Endothelial cell of umbilical vein (primary cell): Measurements from ENCODE around the gene UBAC1. TPM values are rescaled to one million over a fixed set of nuclear protein-coding genes. Genes with fewer than 3 reads are reported as not detected.
"Not testable (repeated sequence)": the region's sequence is repeated elsewhere in the genome, so short reads cannot be mapped to it uniquely, and the experiment has no call there.

Source experiments
- BruUV-seq: library from RNA; stranded (reverse); fragments of 400-500 nt; replicated peaks from 2 replicates; lab custom pipeline; 2021; lab: Mats Ljungman, UMichigan
- CTCF ChIA-PET: fragments of 300-600, 350-600 bp; sonication (Branson Sonifier 250); formaldehyde crosslinking; loops from one replicate; lab custom pipeline; 2021; ENCODE audit warnings: antibody characterized with exemption, inconsistent platforms; lab: Charles Lee
- POLR2A ChIA-PET: fragments of 300-600, 350-600 bp; sonication (Branson Sonifier 250); formaldehyde crosslinking; loops from one replicate; lab custom pipeline; 2021; ENCODE audit warnings: antibody characterized with exemption, inconsistent platforms; lab: Charles Lee
- DNase-seq: peaks from one replicate; pipeline ENCODE4 v3.0.0-alpha.2; 2011; ENCODE audit warnings: low read depth, low spot score
- FAIRE-seq: peaks from 2 replicates; lab custom pipeline; 2011; peaks lifted over from hg19 to GRCh38; lab: Jason Lieb, UNC
- H2AFZ ChIP-seq: 2 replicates; pipeline ENCODE4 v1.6.0; 2012; ENCODE audit warnings: low read depth, low read length, control low read depth, inconsistent platforms
- H3K27ac ChIP-seq: 2 replicates; pipeline ENCODE4 v1.5.1; 2011; ENCODE audit warnings: low read depth, mild to moderate bottlenecking, control low read depth, low read length, moderate library complexity; ENCODE audit not compliant: insufficient read depth
- H3K27me3 ChIP-seq, 2 experiments: 2 replicates each; pipeline versions ENCODE4 v1.6.0 to v1.6.1; 2011; ENCODE audit warnings: low read length in 2 of 2, mixed read lengths in 1 of 2; ENCODE audit not compliant: control insufficient read depth in 2 of 2, insufficient read depth in 2 of 2
- H3K36me3 ChIP-seq, 2 experiments: 2 replicates in 1 of 2; 3 replicates in 1 of 2; pipeline ENCODE4 v1.5.1; 2011; ENCODE audit warnings: low read length in 2 of 2, mild to moderate bottlenecking in 1 of 2, moderate library complexity in 1 of 2; ENCODE audit not compliant: control insufficient read depth in 2 of 2, insufficient read depth in 2 of 2; ENCODE audit errors: extremely low read depth in 1 of 2
- H3K4me1 ChIP-seq: 3 replicates; pipeline ENCODE4 v1.5.1; 2011; ENCODE audit warnings: mild to moderate bottlenecking, low read length; ENCODE audit not compliant: control insufficient read depth, insufficient read depth; ENCODE audit errors: extremely low read depth
- H3K4me2 ChIP-seq: 2 replicates; pipeline ENCODE4 v1.6.1; 2011; ENCODE audit warnings: low read length, control low read depth, mixed read lengths; ENCODE audit not compliant: insufficient read depth
- H3K4me3 ChIP-seq, 3 experiments: fragments of 200-600 bp in 1 of 3; sonication (generic), shearing (Covaris generic) in 1 of 3; replicated peaks in 1 of 3; 2 replicates each; pipeline ENCODE4 v1.5.1; 2011 to 2016; ENCODE audit warnings: control low read depth in 3 of 3, low read length in 3 of 3, mild to moderate bottlenecking in 2 of 3, inconsistent platforms in 1 of 3, low read depth in 1 of 3, moderate library complexity in 1 of 3; ENCODE audit not compliant: insufficient read depth in 1 of 3
- H3K79me2 ChIP-seq: 2 replicates; pipeline ENCODE4 v1.6.0; 2012; ENCODE audit warnings: low read length, inconsistent platforms; ENCODE audit not compliant: control insufficient read depth, insufficient read depth
- H3K9ac ChIP-seq: replicated peaks from 2 replicates; pipeline ENCODE3; 2011; ENCODE audit warnings: low read length, control low read depth; ENCODE audit not compliant: insufficient read depth; ENCODE audit errors: extremely low read depth
- H3K9me1 ChIP-seq: replicated peaks from 3 replicates; pipeline ENCODE4 v1.6.0; 2011; ENCODE audit warnings: mild to moderate bottlenecking, low read length; ENCODE audit not compliant: control insufficient read depth, insufficient read depth; ENCODE audit errors: extremely low read depth
- H3K9me3 ChIP-seq: replicated peaks from 2 replicates; pipeline ENCODE4 v1.5.1; 2012; ENCODE audit warnings: low read length, inconsistent platforms; ENCODE audit not compliant: control insufficient read depth, insufficient read depth
- H4K20me1 ChIP-seq: replicated peaks from 2 replicates; pipeline ENCODE3; 2011; ENCODE audit warnings: mild to moderate bottlenecking, low read length; ENCODE audit not compliant: control insufficient read depth, insufficient read depth; ENCODE audit errors: extremely low read depth
- FOS ChIP-seq: IDR thresholded peaks from 2 replicates; pipeline ENCODE4 v1.6.1; 2011; ENCODE audit warnings: mild to moderate bottlenecking, low read length, moderate library complexity, borderline replicate concordance; ENCODE audit not compliant: insufficient read depth
- GATA2 ChIP-seq: IDR thresholded peaks from 2 replicates; pipeline ENCODE4 v1.7.0; 2011; ENCODE audit warnings: low read depth, mild to moderate bottlenecking, moderate library complexity, mixed read lengths, low read length; ENCODE audit not compliant: insufficient read length, insufficient read depth
- POLR2A ChIP-seq: IDR thresholded peaks from 2 replicates; pipeline ENCODE4 v1.6.1; 2012; ENCODE audit warnings: low read depth, mild to moderate bottlenecking, control low read depth, low read length
- dilution Hi-C: fragments of 300-500 bp; cut with MboI; formaldehyde crosslinking; loops from one replicate; pipeline ENCODE4 v1.15.0; 2019; ENCODE audit warnings: low sequenced_read_pairs; ENCODE audit not compliant: extremely low pct_ligation_motif_present
- intact Hi-C: fragments of 100-400 bp; cut with micrococcal nuclease; formaldehyde crosslinking; loops from one replicate; pipeline ENCODE4 v1.10.0; 2022
- polyA plus RNA-seq, 4 experiments: library from polyadenylated mRNA; depleted of rRNA in 3 of 4; stranded (reverse) in 3 of 4; unstranded in 1 of 4; fragments of >200 nt; gene quantifications; 2 replicates each; pipeline versions ENCODE4 v1.2.1 to v1.2.3, GENCODE V29; 2011 to 2012; ENCODE audit warnings: missing spikeins in 1 of 4
- total RNA-seq: library from RNA; stranded (reverse); gene quantifications from 2 replicates; pipeline ENCODE4 v1.2.3, GENCODE V29; 2021

Gene UBAC1
- total and polyA plus RNA-seq, 2 donors (not counting 3 experiments of a cell fraction or from before 2014, with no cell fraction given) = 39.5 to 56.7 TPM

GRCh38 chr9:135947582-135947981 is 13.6 kb downstream of the UBAC1 start:
- TF ChIP-seq GATA2 = no peak
- no peak for TF ChIP-seq FOS
- no peak for TF ChIP-seq POLR2A
- DNase-seq (no peak), FAIRE-seq (no peak)
- dilution Hi-C loops = no loop called here
- POLR2A ChIA-PET = no interaction called here
- Histone ChIP-seq H3K9ac (no peak overlapping the region), H3K27me3 (no peaks in the 10 kb centered on the region), H4K20me1 (no peaks in the 10 kb centered on the region), H3K9me1 (no peaks in the 10 kb centered on the region), H3K27ac (no peak overlapping the region), H3K4me1 (no peaks in the 10 kb centered on the region), H2AFZ (no peak overlapping the region), H3K36me3 (peaks cover 5 to 25% of the 10 kb centered on the region in 2 experiments), H3K4me2 (no peak overlapping the region), H3K9me3 (no peaks in the 10 kb centered on the region), H3K79me2 (no peaks in the 10 kb centered on the region), H3K4me3 (no peak overlapping the region)
- BruUV-seq = no TSS peak
- CTCF ChIA-PET = no interaction called here
- intact Hi-C loops = no loop called here

- H3K4me1 ChIP-seq, H4K20me1 ChIP-seq, CTCF ChIA-PET, H3K9me1 ChIP-seq, H3K4me2 ChIP-seq, H3K27ac ChIP-seq, H2AFZ ChIP-seq, H3K9me3 ChIP-seq, DNase-seq, H3K4me3 ChIP-seq, dilution Hi-C loops, H3K79me2 ChIP-seq, FAIRE-seq, POLR2A ChIA-PET, intact Hi-C loops, BruUV-seq, H3K9ac ChIP-seq, H3K27me3 ChIP-seq: not testable (repeated sequence)
- H3K36me3 ChIP-seq = peaks cover 2 to 20% of the 10 kb centered on the region in 2 experiments
Measured at GRCh38 chr9:135947105-135947504, 14.1 kb downstream of the UBAC1 start.
